ENCODE data around the gene ZSCAN20.

DNA sequence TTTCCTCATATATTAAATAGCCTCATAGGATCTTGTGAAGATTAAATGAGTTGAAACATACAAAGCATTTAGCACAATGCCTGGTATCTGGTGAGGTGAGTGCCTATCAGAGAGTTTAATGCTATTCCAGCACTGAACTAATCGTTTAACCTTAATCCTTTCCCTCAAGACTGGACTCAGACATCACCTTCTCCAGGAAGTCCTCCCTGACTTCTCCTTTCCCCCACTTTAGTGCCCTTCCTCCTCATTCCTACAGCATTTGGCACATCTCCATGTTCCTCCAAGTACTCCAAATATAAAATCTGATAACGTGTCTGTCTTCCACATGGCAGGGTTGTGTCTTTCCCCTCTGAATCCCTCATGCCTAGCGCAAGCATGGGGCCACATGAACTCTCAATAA is 59.8 kb downstream of the ZSCAN20 start:
- TF ChIP-seq, protein P1, sequence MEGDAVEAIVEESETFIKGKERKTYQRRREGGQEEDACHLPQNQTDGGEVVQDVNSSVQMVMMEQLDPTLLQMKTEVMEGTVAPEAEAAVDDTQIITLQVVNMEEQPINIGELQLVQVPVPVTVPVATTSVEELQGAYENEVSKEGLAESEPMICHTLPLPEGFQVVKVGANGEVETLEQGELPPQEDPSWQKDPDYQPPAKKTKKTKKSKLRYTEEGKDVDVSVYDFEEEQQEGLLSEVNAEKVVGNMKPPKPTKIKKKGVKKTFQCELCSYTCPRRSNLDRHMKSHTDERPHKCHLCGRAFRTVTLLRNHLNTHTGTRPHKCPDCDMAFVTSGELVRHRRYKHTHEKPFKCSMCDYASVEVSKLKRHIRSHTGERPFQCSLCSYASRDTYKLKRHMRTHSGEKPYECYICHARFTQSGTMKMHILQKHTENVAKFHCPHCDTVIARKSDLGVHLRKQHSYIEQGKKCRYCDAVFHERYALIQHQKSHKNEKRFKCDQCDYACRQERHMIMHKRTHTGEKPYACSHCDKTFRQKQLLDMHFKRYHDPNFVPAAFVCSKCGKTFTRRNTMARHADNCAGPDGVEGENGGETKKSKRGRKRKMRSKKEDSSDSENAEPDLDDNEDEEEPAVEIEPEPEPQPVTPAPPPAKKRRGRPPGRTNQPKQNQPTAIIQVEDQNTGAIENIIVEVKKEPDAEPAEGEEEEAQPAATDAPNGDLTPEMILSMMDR (IDR thresholded peaks at IDR 0.05), result no peak
- no peak for TF ChIP-seq POLR2A (IDR thresholded peaks at IDR 0.05)
